Measurements from ENCODE around the gene HDDC3. TPM values are rescaled to one million over a fixed set of nuclear protein-coding genes. Genes with fewer than 3 reads are reported as not detected.

The HDDC3 gene
- total RNA-seq, 2 donors from 2014 or later: 15.9 to 19.0 TPM

Other genes with a start within 250 kb of the HDDC3 start
- 10 to 100 TPM; 68.2 to 81.4 TPM for gene BLM, start 215.2 kb downstream of the HDDC3 start, total RNA-seq
- gene FURIN, start 64.0 kb downstream of the HDDC3 start, total RNA-seq: 100 to 1,000 TPM; 605 to 771 TPM
- 100 to 1,000 TPM in 1 of 2 donors, 10 to 100 TPM in 1; 98.5 to 122 TPM for gene FES, start 48.0 kb downstream of the HDDC3 start, total RNA-seq
- gene MAN2A2, start 29.2 kb downstream of the HDDC3 start, total RNA-seq: 100 to 1,000 TPM; 121 to 127 TPM
- 100 to 1,000 TPM; 101 to 103 TPM for gene UNC45A, start 2.7 kb upstream of the HDDC3 start, total RNA-seq
- gene RCCD1, start 22.3 kb upstream of the HDDC3 start, total RNA-seq: 10 to 100 TPM; 31.9 to 32.8 TPM
- gene PRC1, start 62.0 kb upstream of the HDDC3 start, total RNA-seq: 100 to 1,000 TPM; 133 to 158 TPM
- gene VPS33B, start 90.0 kb upstream of the HDDC3 start, total RNA-seq: 10 to 100 TPM; 21.4 to 23.4 TPM
- under 1 TPM; 0.04 to 0.13 TPM for gene SV2B, start 167.7 kb upstream of the HDDC3 start, total RNA-seq